Breast epithelium (tissue), 4 donors: Measurements from ENCODE around the gene APPL1. TPM values are rescaled to one million over a fixed set of nuclear protein-coding genes. Genes with fewer than 3 reads are reported as not detected.

Experiments used
- DNase-seq, 2 donors: peaks; one replicate each; pipeline ENCODE4 v3.0.0-alpha.2; 2019; ENCODE audit warnings: low spot score in 2 of 2
- H3K27ac ChIP-seq, 2 donors: fragments of 200-600 bp; sonication (generic) in 1 of 2; one replicate each; pipeline ENCODE4 v1.5.1; 2016 to 2019; ENCODE audit warnings: mild to moderate bottlenecking in 1 of 2
- H3K27me3 ChIP-seq, 2 donors: fragments of 200-600 bp; sonication (generic) in 1 of 2; one replicate each; pipeline versions ENCODE4 v1.5.1 to v1.6.0; 2017 to 2019; ENCODE audit warnings: control low read depth in 1 of 2, mild to moderate bottlenecking in 1 of 2
- H3K36me3 ChIP-seq: fragments of 200-600 bp; one replicate; pipeline ENCODE4 v1.5.1; 2019
- H3K4me1 ChIP-seq, 2 donors: fragments of 200-600 bp; sonication (generic); one replicate each; pipeline ENCODE4 v1.5.1; 2016 to 2019; ENCODE audit warnings: control low read depth in 1 of 2
- H3K4me3 ChIP-seq, 3 donors: fragments of 200-600 bp; sonication (generic); 1 replicate in 2 of 3; 2 replicates in 1 of 3; pipeline ENCODE4 v1.5.1; 2016 to 2019; ENCODE audit warnings: mild to moderate bottlenecking in 3 of 3, moderate library complexity in 2 of 3
- H3K9me3 ChIP-seq, 2 donors: fragments of 200-600 bp; sonication (generic) in 1 of 2; one replicate each; pipeline ENCODE4 v1.5.1; 2016 to 2019; ENCODE audit warnings: control low read depth in 1 of 2
- CTCF ChIP-seq, 3 donors: fragments of 450-650 bp; IDR thresholded peaks; one replicate each; pipeline ENCODE4 v1.5.1; 2016 to 2017; ENCODE audit warnings: antibody characterized with exemption in 3 of 3, mild to moderate bottlenecking in 3 of 3, moderate library complexity in 3 of 3
- POLR2A ChIP-seq: fragments of 450-650 bp; IDR thresholded peaks from one replicate; pipeline ENCODE4 v1.6.1; 2016; ENCODE audit warnings: antibody characterized with exemption, mild to moderate bottlenecking, moderate library complexity
- POLR2AphosphoS5 ChIP-seq, 3 donors: sonication (generic); formaldehyde crosslinking; IDR thresholded peaks; one replicate each; pipeline ENCODE4 v1.6.1; 2017; ENCODE audit warnings: antibody characterized with exemption in 3 of 3
- intact Hi-C: fragments of 100-400 bp; cut with DNase I; formaldehyde crosslinking; loops from one replicate; pipeline ENCODE4 v1.15.1; 2023; ENCODE audit warnings: low total_unique reads
- total RNA-seq, 3 donors: library from RNA; depleted of rRNA; stranded (reverse); fragments of >200 nt; gene quantifications; one replicate each; pipeline ENCODE4 v1.1.0, GENCODE V29; 2016

Gene APPL1
- total RNA-seq, 3 donors from 2014 or later, result 42.4 to 69.4 (median 58.3) TPM

- TF ChIP-seq CTCF (IDR thresholded peaks at IDR 0.05), result no peak
- TF ChIP-seq POLR2AphosphoS5 (IDR thresholded peaks at IDR 0.05), result no peak
- TF ChIP-seq POLR2A, result no peak
- Histone ChIP-seq H3K9me3 (no peaks in the 10 kb centered on the region), H3K27me3 (no peaks in the 10 kb centered on the region), H3K4me1 (no peaks in the 10 kb centered on the region), H3K27ac (no peak overlapping the region), H3K4me3 (no peak overlapping the region), H3K36me3 (no peaks in the 10 kb centered on the region)
- intact Hi-C loops, result no loop called here
- no peak for DNase-seq
Measured at GRCh38 chr3:57234613-57235575, 7.4 kb downstream of the APPL1 start.

- Histone ChIP-seq H3K36me3 (peaks cover 11% of the 10 kb centered on the region), H3K4me3 (no peak overlapping the region), H3K27ac (no peak overlapping the region), H3K4me1 (no peaks in the 10 kb centered on the region), H3K9me3 (no peaks in the 10 kb centered on the region), H3K27me3 (no peaks in the 10 kb centered on the region)
- TF ChIP-seq CTCF (IDR thresholded peaks at IDR 0.05) (no peak), POLR2AphosphoS5 (IDR thresholded peaks at IDR 0.05) (no peak), POLR2A (no peak)
- intact Hi-C loops, result no loop called here
- no peak for DNase-seq
Measured at GRCh38 chr3:57244946-57245345, 17.4 kb downstream of the APPL1 start.

GRCh38 chr3:57252404-57252803 is 24.9 kb downstream of the APPL1 start:
- intact Hi-C loops, result no loop called here
- Histone ChIP-seq H3K4me1 (no peaks in the 10 kb centered on the region), H3K9me3 (no peaks in the 10 kb centered on the region), H3K27me3 (no peaks in the 10 kb centered on the region), H3K36me3 (peaks cover 6% of the 10 kb centered on the region), H3K4me3 (no peak overlapping the region), H3K27ac (no peak overlapping the region)
- TF ChIP-seq POLR2AphosphoS5 (IDR thresholded peaks at IDR 0.05) (no peak), POLR2A (no peak), CTCF (IDR thresholded peaks at IDR 0.05) (no peak)
- DNase-seq, result no peak

GRCh38 chr3:57256844-57257243 is 29.3 kb downstream of the APPL1 start:
- Histone ChIP-seq H3K9me3 (no peaks in the 10 kb centered on the region), H3K36me3 (peaks cover 12% of the 10 kb centered on the region), H3K27ac (no peak overlapping the region), H3K4me1 (no peaks in the 10 kb centered on the region), H3K4me3 (no peak overlapping the region), H3K27me3 (no peaks in the 10 kb centered on the region)
- DNase-seq, result no peak
- TF ChIP-seq POLR2A (no peak), CTCF (IDR thresholded peaks at IDR 0.05) (no peak), POLR2AphosphoS5 (IDR thresholded peaks at IDR 0.05) (no peak)
- intact Hi-C loops, result no loop called here

DNA sequence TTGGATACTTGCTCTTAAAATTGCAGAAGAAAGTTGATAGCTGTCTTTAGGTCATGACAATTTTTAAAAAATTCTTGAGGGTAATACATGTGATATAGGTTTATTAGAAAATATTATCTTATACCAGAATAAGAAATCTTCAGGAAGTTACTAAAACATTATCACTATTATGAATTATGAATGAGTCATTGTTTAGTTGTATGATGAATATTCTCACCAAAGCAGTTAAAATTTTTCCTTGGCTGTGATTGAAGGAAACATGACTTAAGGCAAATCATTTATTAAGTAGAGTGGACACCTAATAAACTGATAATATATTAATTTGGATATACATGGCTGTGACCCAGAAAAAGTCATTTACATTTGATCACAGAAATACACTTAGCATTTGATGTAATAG is 30.1 kb downstream of the APPL1 start:
- H3K9me3 ChIP-seq, result no peaks in the 10 kb centered on the region
- TF ChIP-seq POLR2AphosphoS5 (IDR thresholded peaks at IDR 0.05) (no peak), POLR2A (no peak), CTCF (IDR thresholded peaks at IDR 0.05) (no peak)
- H3K4me3 ChIP-seq, result no peak overlapping the region
- intact Hi-C loops, result no loop called here
- no peaks in the 10 kb centered on the region for H3K4me1 ChIP-seq
- H3K36me3 ChIP-seq, result peaks cover 12% of the 10 kb centered on the region
- H3K27me3 ChIP-seq, result no peaks in the 10 kb centered on the region
- DNase-seq, result no peak
- no peak overlapping the region for H3K27ac ChIP-seq
